Hypothalamus (tissue), 51 donors: Measurements from ENCODE around the gene KLHL26.

Experiments used
- DNase-seq, 51 donors: peaks; one replicate each; lab custom pipeline; 2025; lab: John Stamatoyannopoulos, UW

The KLHL26 gene

DNA sequence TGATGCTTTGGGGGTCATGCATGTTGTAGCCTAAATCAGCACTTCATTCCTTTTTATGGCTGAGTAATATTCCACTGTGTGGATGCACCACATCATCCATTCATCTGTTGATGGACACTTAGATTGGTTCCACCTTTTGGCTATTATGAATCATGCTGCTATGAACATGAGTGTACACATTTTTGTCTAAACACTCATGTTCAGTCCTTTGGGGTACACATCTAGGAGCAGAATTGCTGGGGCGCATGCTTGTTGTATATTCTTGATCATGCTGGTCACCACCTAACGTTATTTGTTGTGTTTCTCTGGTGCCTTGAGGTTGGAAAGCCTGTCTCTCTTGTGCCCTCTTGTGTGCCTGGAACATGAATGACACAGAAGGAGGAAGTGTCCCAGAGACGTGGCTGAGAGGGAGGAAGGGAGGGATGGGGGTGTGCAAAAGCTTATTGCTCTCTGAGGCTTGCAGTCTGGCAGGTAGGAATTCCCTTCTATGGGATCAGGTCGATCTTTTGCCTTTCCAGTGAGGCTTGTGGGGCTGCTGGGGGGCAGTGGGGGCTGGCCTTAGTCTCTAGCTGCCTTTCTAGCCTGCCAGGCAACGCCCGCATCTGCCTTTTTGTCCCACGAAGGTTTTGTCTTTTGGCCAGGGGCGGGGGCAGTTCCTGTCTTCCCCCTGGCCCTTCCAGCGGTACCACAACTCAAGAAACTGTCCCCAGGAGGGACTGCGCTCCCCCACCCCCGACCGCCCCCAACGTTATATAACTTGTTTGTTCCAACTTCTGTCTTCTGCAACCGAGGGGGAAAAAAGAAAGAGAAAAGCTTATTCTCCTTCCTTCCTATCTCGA, 7.6 kb downstream of the KLHL26 start:
- DNase-seq, result peak in 19 of 51 donors; percentile 11 to 88 (median 42)

DNA sequence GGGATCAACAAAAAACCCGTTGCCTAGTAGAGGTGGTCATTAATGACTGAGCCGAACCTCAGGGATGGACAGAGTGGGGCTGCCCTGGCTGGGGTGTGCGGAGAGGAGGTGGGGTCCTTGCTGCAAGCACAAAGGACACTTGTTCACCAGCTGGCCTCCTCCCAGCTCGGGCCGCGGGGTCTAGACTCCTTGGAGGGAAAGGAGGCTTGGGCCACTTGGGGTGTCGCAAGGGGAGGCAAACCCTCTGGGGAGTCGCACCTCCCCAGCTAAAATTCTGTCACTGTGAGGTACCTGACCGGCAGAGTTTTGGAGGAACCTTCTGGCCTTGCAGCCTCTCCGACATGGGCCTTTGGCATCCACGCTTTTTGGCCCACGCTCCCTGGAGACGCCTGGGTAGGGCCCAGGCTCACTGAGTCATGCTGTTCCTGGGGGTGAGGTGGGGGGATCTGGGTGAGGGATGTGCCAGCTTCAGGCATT, 8.2 kb downstream of the KLHL26 start:
- peak in 47 of 51 donors; percentile 11 to 94 (median 67) for DNase-seq

DNA sequence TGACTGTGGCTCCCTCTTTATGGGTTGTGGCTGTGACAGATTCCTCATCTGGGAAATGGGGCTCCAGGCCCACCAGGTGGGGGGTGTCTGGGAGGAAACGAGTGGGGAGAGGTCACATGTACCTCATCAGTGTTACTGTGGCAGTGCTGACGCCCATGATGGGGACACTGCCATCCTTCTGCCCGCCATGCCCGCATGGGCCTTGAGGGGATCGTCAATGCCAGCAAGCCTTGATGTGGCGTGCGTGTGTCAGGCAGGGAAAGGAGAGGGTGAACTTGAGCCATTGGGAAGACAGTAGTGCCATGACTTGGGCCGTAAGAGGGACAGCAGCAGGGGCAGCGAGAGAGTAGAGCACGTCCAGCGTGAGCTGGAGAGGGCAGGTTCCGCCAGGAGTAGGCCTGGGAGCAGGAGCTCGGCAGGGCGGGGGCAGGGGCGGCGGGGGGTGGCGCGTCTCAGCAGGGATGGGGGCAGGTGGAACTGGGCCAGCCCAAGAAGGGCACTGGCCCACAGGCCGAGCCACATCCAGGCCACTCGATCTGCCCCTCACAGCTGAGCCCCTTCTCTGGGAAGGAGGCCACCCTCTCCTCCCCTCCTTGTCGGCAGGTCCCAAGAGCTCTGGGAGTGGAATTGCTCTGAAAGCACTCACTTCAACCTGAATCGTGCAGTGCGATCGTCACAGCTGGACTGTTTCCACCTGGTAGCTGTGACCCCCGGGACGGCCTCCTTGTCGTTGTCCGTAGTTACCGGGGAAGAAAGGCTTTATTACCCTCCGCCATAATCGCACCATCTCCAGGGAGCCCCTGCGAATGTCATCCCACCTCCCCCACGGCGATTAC, 9.9 kb downstream of the KLHL26 start:
- peak in 6 of 51 donors; percentile 10 to 38 (median 23) for DNase-seq

DNA sequence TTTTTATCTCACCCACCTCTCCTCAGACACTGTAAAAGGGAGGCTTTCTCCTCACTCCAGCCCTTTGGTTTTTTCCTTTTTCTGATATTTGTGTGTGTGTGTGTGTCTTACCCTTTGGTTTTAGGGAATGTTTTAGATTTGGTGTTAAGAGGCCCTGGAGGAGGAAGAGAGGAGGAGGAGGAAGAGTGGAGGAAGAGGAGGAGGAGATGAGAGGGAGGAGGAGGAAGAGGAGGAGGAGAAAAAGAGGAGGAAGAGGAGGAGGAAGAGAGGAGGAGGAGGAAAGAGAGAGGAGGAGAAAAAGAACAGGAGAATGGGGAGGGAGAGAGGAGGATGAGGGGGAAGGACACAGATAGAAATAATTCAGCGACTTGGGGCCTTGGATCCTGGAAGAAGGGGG, 10.5 kb downstream of the KLHL26 start:
- DNase-seq, result no peak

DNA sequence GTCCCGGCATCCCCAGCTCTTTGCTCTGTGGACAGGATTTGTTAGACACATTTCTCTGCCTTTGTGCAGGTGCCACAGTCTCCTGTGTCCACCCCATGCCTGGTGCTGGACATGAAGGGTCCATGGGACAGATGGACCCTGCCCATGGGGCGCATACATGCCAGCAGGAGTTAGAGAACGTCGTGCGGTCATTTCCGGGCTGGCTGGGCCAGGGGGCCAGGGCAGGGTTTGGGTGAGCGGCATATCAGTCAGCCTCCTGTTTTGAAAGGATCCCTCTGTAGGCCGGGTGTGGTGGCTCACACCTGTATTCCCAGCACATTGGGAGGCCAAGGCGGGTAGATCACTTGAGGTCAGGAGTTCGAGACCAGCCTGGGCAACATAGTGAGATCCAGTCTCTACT, 11.0 kb downstream of the KLHL26 start:
- no peak for DNase-seq

DNA sequence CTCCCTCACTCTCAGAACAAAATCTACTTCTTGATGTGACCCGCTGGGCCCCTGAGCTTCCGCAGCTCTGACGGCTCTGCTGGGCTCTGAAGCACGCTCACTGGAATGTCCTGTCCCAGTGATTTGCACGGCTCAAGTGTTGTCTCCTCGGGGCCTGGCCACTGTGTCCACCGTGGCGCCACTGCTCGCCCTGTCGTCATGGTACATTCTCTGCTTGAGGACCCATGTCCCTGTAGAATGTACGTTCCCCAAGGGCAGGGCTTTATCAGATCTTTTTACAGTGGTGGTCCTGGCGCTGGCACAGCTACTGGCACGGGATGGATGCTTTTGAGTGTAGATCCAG, 12.1 kb downstream of the KLHL26 start:
- DNase-seq, result peak in 2 of 51 donors; percentile 15 to 30

DNA sequence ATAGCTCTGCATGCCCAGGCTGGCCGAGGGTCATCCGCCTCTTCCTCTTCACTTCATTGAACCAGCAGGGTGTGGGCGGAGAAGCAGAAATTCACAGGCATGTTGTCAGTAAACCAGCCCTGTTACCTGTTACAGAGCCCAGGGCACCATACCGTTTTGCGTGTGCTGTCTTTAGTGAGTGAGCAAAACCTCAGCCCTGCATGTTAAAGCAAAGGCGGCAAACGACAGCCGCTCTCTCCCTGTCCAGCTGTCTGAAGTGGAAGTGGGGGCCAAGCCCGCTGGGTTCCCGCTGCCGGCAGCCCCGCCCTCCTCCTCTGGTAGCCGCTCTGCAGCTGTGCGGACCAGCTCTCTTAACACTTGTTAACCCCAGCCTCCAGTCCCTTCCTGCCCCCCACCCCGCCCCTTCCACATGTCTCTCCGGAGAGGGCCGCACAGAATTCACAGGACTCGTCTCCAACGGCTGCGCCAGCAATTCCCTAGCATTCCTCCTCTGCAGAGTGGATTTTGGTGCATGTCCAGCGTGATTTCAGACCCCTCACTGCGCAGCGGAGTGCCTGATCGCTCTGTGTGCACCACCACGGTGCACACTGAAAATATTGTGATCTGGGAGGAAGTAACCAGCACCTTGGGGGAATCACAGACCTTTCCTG, 12.7 kb downstream of the KLHL26 start:
- peak in 36 of 51 donors; percentile 10 to 72 (median 30) for DNase-seq

DNA sequence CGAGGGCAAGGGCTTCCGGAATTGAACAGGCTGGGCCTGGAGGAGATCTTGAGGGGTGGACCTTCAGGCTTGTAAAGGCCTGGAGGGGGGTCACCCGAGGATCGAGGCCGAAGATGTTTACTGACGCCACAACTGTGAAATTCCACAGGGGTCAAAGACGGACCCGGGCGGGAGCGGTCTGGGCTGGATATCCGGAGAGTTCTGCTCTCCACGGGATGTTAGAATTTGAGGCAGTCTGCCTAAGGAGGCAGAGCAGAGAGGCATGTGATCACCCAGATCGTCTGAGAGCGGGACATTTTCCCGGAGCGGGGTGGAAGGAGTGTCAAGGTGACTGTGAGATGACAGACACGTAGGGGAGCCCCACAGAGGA, 13.2 kb downstream of the KLHL26 start:
- DNase-seq, result peak in 6 of 51 donors; percentile 8 to 48 (median 23)

DNA sequence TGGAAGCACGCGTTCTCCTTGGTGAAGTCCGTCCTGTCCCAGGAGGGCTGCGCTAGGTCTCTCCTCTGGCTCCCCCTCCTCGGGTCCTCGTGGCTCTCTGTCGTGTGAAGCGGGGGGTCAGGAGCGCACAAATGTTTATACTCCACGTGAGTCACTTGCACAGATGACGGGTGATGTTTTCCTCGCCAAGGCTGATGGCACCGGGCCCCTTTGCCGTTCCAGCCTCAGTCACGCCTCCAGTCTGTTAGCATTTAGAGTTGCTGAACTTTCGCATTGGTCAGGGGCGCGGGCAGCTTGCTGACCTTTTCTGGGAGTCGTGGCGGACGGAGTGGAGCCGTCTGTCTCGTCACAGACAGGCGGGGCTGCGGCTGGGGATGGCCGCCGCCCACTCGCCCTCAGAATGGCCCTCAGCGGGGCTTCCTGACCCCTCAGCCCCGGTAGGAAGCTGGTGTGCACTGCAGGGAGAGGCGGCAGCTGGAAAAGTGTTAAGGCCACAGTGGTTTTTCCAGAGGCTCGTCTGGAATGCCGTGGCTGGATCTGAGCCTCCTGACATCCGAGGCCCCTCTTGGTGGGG, 13.7 kb downstream of the KLHL26 start:
- peak in 4 of 51 donors; percentile 8 to 35 (median 15) for DNase-seq

DNA sequence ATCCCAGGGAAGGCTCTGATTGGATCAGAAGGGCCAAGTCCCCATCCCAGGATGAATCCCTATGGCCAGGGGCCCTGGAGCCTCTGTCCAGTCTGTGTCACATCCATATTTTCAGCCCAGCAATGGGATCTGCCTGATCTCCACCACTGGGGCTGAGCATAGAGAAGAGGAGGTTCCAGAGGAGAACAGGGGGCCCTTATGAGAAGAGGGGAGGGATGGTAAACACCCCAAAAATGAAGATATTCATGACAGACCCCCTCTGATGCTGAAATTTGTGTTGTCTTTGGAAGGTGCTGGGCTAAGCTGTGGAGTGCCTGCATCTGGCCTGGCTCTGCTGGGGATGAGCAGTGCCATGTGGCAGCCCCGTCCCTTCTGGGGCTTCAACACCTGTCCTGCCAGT, 14.5 kb downstream of the KLHL26 start:
- DNase-seq, result no peak

DNA sequence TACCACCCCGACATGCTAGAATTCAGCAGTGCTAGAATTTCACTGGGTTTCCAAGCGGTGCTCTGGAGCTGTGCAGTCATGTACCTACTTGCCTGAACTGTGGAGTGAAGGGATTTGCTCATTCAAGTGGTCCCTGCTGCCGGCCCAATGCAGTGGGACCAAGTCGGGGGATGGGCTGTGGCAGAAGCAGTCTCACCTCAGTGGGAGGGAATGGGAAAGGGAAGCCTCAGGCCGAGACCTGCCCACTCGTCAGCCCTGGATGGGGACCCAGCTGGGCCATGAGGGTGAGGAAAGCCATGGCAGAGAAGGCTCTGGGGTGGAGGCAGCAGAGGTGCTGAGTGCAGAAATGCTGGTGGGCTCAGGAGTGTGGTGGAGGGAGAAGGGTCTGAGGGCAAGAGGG, 14.9 kb downstream of the KLHL26 start:
- DNase-seq, result no peak

DNA sequence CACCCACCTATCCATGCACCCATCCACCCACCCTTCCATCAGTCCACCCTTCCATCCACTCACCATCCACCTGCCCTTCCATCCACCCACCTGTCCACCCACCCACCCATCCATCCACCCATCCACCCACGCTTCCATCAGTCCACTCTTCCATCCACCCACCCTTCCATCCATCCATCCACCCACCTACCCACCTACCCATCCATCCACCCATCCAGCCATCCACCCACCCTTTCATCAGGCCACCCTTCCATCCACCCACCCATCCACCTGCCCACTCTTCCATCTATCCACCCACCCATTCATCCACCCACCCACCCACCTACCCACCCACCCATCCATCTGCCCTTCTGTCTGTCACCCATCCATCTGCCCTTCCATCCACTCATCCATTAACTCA, 17.0 kb downstream of the KLHL26 start:
- no peak for DNase-seq

DNA sequence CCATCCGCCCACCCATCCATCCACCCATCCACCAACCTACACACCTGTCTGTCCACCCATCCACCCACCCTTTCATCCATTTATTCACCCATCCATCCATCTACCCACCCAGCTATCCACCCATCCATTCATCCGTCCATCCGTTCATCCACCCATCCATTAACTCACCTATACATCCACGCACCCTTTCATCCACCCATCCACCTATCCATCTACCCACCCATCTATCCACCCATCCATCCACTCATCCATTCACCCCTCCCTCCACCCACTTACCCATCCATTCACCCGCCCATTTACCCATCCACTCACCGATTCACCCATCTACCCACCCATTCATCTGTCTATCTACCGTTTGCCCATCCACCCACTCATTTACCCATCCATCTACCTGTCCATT, 17.6 kb downstream of the KLHL26 start:
- DNase-seq, result no peak

DNA sequence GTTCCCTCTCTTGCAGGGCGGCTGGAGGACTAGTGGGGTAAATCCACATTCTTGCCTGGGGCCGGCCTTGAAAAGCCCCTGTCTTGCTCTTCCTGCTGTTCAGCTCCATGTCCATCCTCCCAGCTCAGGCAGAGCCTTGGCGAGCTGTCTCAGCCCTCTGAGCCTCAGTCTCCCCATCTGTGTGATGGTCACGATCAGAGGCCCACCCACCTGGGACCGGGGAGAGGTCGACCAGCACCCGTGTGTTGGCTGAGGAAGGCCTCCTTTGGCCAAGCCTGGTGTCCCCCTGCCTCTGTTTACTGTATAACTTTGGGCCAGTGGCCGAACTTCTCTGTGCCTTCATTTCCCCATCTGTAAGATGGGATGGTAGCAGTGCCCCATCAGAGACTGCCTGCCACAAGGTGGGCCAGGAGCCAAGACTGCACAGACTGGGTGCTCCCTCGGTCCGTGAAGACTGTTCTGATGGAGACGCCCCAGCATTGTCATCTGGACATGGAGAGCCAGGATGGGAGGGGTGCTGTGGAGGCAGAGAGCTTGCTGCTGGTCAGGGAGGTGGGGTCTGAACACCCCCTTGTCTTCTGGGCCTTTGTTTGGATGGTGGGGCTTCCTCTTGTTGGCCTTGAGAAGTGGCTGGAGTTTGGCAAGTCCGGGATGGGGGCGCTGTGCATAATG, 18.5 kb downstream of the KLHL26 start:
- no peak for DNase-seq

DNA sequence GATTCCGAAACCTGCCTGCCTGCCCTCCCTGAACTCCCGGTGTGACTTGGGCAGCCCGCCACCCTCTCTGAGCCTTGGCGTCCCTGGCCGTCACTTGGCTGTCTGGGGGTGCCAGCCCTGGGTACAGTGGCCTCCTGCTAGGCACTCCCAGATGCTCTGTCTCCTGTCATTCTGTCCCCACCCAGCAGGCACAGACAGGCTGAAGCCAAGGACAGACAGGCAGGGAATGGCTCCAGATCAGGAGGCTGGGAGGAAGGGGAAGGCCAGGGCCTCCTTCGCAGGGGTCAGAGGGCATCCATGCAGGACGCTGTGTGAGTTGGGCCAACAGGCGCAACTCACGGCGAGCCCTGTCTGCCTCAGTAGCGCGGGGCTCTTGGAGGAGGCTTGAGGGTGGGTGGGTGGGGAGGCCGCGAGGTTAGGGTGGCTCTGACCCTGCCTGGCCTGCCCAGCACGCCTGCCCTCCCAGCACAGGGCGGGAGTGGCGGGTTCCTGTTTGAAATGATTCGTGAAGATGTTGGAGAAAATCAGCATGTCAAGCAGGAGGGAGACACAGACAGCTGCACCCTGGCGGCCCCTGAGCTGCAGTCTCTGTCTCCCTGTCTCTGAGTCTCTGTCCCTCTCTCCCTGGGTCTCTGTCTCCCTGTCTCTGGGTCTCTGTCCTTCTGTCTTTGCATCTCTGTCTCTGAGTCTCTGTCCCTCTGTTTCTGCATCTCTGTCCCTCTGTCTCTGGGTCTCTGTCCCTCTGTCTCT, 19.7 kb downstream of the KLHL26 start:
- no peak for DNase-seq

DNA sequence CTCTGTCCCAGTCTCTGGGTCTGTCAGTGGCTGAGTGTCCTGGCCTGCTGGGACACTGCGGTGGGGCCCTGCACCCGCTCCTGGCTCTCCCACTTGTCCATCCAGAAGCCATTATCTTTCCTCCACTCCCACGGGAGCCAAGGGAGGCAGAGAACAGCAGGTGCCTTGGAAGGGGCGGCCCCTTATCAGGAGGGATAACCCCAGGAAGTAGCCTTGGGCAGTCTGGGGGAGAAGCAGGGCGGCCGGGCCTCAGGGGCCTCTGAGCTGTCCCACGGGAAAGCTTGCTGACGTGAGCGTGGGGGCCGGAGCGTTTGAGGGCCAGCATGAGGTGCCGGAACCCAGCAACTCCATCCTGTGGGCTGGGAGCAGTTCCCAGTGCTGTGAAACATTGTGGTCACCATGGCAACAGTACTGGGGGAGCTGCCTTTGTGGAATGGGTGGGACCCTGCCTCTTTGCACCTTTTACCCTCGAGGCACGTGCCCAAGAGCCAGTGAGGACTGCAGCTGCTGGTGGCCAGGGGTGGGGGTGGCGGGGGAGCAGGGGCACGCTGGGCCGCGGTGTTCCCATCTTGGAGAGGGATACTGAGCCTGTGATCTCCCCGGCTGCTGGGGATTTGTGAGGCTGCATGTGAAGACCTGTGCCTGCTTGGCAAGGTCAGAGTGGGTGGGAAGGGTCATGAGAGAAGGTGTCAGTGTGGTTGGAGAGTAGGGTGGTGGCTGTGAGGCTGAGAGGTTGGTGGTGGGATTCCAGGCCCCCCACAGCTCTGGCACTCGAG, 20.9 kb downstream of the KLHL26 start:
- DNase-seq, result peak in 16 of 51 donors; percentile 14 to 56 (median 33)

DNA sequence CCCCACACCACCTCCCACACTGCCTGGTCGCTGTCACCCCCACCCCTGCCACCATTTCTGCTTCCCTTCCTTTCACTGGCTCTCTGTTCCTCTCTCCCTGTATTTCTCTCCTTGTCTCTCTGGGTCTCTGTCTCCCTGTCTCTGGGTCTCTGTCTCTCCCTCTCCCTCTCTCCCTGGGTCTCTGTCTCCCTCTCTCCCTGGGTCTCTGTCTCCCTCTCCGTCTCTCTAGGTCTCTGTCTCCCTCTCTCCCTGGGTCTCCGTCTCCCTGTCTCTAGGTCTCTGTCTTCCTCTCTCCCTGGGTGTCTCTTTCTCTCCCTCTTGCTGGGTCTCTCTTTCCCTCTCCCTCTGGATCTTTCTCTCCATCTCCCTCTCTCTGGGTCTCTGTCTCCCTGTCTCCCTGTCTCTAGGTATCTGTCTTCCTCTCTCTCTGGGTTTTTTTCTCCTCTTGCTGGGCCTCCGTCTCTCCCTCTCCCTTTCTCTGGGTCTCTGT, 21.6 kb downstream of the KLHL26 start:
- no peak for DNase-seq

DNA sequence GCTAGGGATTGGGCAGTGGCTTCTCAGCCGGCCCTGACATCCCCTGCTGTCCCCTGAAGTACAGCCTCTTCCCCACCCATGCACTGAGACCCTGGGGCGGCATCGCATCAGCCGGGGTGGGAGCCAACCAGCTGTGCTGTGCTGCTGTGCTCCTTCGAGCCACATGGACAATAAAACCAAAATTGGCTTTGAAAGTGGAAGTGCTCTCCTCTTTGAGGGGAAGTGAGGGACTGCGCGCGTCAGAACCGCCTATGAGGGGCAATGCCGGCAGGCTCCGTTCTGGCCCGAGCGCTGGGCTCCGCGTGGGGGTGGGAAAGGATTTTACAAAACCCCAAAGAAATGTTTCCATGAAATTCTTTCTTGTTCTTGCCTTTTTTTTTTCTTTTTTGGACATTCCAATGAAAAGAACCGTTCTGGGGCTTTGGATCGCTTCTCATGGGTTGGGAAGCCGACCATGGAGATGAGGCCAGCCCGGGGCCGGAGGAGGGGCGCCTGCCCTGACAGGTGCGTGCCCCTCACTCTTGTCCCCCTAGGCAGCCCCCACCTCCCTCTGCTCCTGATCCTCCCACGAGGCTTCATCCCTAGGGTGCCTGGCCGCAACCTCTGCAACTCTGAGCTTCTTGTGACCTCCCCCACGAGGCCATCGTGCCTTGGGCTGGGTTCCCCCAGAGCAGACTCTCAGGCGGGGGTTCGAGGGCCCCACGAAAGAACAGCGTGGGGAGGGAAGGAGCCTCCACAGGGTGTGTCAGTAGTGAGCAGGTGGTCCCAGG, 22.6 kb downstream of the KLHL26 start:
- peak in 17 of 51 donors; percentile 13 to 60 (median 34) for DNase-seq
